Adrenal gland (tissue), 12 donors: ENCODE data around the gene LAPTM4A. TPM values are rescaled to one million over a fixed set of nuclear protein-coding genes. Genes with fewer than 3 reads are reported as not detected.
A peak's percentile ranks its signal among the peaks of the same experiment; 100 is the strongest.

Experiments used
- DNase-seq, 7 donors: peaks; one replicate each; pipeline ENCODE4 v3.0.0-alpha.2; 2019 to 2020
- H3K27ac ChIP-seq, 5 donors: fragments of 200-600 bp; sonication (generic) in 4 of 5; 1 replicate in 3 of 5; 2 replicates in 2 of 5; pipeline versions ENCODE4 v1.5.1 to v1.8.0; 2016 to 2020; ENCODE audit warnings: mild to moderate bottlenecking in 1 of 5
- H3K27me3 ChIP-seq: fragments of 200-600 bp; 2 replicates; pipeline ENCODE4 v1.8.0; 2021
- H3K36me3 ChIP-seq, 2 donors: fragments of 200-600 bp; replicated peaks in 1 of 2; 1 replicate in 1 of 2; 2 replicates in 1 of 2; pipeline versions ENCODE4 v1.5.1 to v1.8.0; 2018 to 2022
- H3K4me1 ChIP-seq, 2 donors: fragments of 200-600 bp; replicated peaks in 1 of 2; 1 replicate in 1 of 2; 2 replicates in 1 of 2; pipeline versions ENCODE4 v1.5.1 to v1.8.0; 2018 to 2021
- H3K4me3 ChIP-seq, 4 donors: fragments of 200-600 bp; sonication (generic) in 3 of 4; one replicate each; pipeline ENCODE4 v1.5.1; 2016 to 2018
- H3K9me3 ChIP-seq, 3 donors: fragments of 200-600 bp; sonication (generic) in 1 of 3; replicated peaks in 1 of 3; 1 replicate in 2 of 3; 2 replicates in 1 of 3; pipeline versions ENCODE4 v1.5.1 to v1.8.0; 2016 to 2021
- CTCF ChIP-seq, 6 experiments: fragments of 450-650 bp in 4 of 6; fragments of 200-600 bp in 2 of 6; sonication (generic) in 1 of 6; IDR thresholded peaks; 1 replicate in 5 of 6; 2 replicates in 1 of 6; pipeline versions ENCODE4 v1.5.1 to v1.8.0; 2016 to 2021; ENCODE audit warnings: antibody characterized with exemption in 6 of 6, mild to moderate bottlenecking in 2 of 6, moderate library complexity in 1 of 6
- POLR2A ChIP-seq, 2 donors: fragments of 450-650 bp; IDR thresholded peaks; one replicate each; pipeline ENCODE4 v1.6.1; 2017; ENCODE audit warnings: antibody characterized with exemption in 2 of 2, mild to moderate bottlenecking in 2 of 2, moderate library complexity in 1 of 2
- WGBS, 4 donors: extraction: QIAGEN DNeasy Blood & Tissue Kit in 2 of 4; methylation state at CpG; one replicate each; pipeline versions ENCODE4 v1.1.5 to v1.1.7; 2013 to 2017; 5-methylcytosine and 5-hydroxymethylcytosine counted together
- intact Hi-C, 2 donors: fragments of 100-400 bp; cut with DNase I; formaldehyde crosslinking; loops; one replicate each; pipeline versions ENCODE4 v1.14.1 to v1.15.0; 2022 to 2023
- polyA plus RNA-seq, 3 donors: library from polyadenylated mRNA; stranded (reverse); fragments of 200-250 nt in 2 of 3; fragments of 350-450 nt in 1 of 3; fragmentation: Illumina TruSeq in 1 of 3; extraction: RNeasy Lipid Tissue Mini Kit (QIAGEN cat#74804) in 1 of 3; gene quantifications; one replicate each; pipeline ENCODE4 v1.2.3, GENCODE V29; 2013 to 2014
- total RNA-seq, 9 donors: library from RNA; depleted of rRNA in 4 of 9; stranded (reverse); fragments of >200 nt in 4 of 9; fragments of 120-200 nt in 1 of 9; fragmentation: NEBNext Ultra II Directional in 1 of 9; extraction: Animal tissue kit (Norgen Biotek cat#: 25700) in 1 of 9; gene quantifications; one replicate each; pipeline versions ENCODE4 v1.1.0 to v1.2.4, GENCODE V29; 2013 to 2023
- donor health status: healthy with polysubstance abuse.
- donor health status: Bipolar disorder and iron deficiency.
- donor health status: DM: yes; HTN: yes; CAD: no.
- donor health status: DM: no; HTN: no; CAD: no.
- donor health status: DM: no; HTN: no; CAD: no.
- donor health status: DM: yes; HTN: yes; CAD: no.

Gene LAPTM4A
- total and polyA plus RNA-seq, 12 donors = 58.8 to 684 (median 229) TPM

- Histone ChIP-seq H3K9me3 (no peaks in the 10 kb centered on the region), H3K4me1 (peaks cover 17 to 31% of the 10 kb centered on the region in 2 donors), H3K27me3 (no peaks in the 10 kb centered on the region), H3K4me3 (peak overlapping the region in 2 of 4 donors; percentile 41 to 91), H3K27ac (peak overlapping the region; percentile 97 to 99 (median 98)), H3K36me3 (no peaks in the 10 kb centered on the region)
- no peak for DNase-seq
- TF ChIP-seq POLR2A (IDR thresholded peaks at IDR 0.05) = no peak
- peak in 2 of 6 experiments; percentile 3 to 11 for TF ChIP-seq CTCF (IDR thresholded peaks at IDR 0.05)
- WGBS, 4 donors = 2 to 3% (median 2%) methylated on average over 10 of the region's 10 CpGs
- intact Hi-C loops = loop anchor here in 1 of 2 donors (5.0 kb wide), 1 partner anchor 35 kb away; no protein-coding TSS in a partner anchor
These were observed 912 bp upstream of the LAPTM4A start for GRCh38 chr2:20052229-20052851.

- no peaks in the 10 kb centered on the region for H3K36me3 ChIP-seq
- intact Hi-C loops = loop anchor here in 1 of 2 donors (5.0 kb wide), 1 partner anchor 34 kb away; no protein-coding TSS in a partner anchor
- TF ChIP-seq CTCF (IDR thresholded peaks at IDR 0.05) (no peak), POLR2A (IDR thresholded peaks at IDR 0.05) (peak; percentile 38 to 51)
- WGBS, 4 donors = 0 to 1% (median 1%) methylated on average over 35 to 47 of the region's 47 CpGs
- peak; percentile 46 to 79 (median 56) for DNase-seq
- H3K9me3 ChIP-seq = no peaks in the 10 kb centered on the region
- peak overlapping the region; percentile 97 to 99 (median 98) for H3K27ac ChIP-seq
- H3K27me3 ChIP-seq = no peaks in the 10 kb centered on the region
- H3K4me3 ChIP-seq = peak overlapping the region; percentile 43 to 92 (median 92)
- H3K4me1 ChIP-seq = peaks cover 20 to 33% of the 10 kb centered on the region in 2 donors
These were observed 539 bp downstream of the LAPTM4A start for GRCh38 chr2:20050646-20051531.

- WGBS, 4 donors = 0% methylated on average over 10 of the region's 10 CpGs
- peak overlapping the region; percentile 97 to 99 (median 98) for H3K27ac ChIP-seq
- intact Hi-C loops = loop anchor here in 1 of 2 donors (5.0 kb wide), 1 partner anchor 33 kb away; no protein-coding TSS in a partner anchor
- H3K27me3 ChIP-seq = no peaks in the 10 kb centered on the region
- TF ChIP-seq CTCF (IDR thresholded peaks at IDR 0.05) (no peak), POLR2A (IDR thresholded peaks at IDR 0.05) (peak in 1 of 2 donors; percentile 35)
- H3K36me3 ChIP-seq = no peaks in the 10 kb centered on the region
- peak in 3 of 7 donors; percentile 18 to 41 (median 39) for DNase-seq
- peak overlapping the region; percentile 43 to 92 (median 92) for H3K4me3 ChIP-seq
- peaks cover 27 to 40% of the 10 kb centered on the region in 2 donors for H3K4me1 ChIP-seq
- no peaks in the 10 kb centered on the region for H3K9me3 ChIP-seq
These were observed 1.3 kb downstream of the LAPTM4A start for GRCh38 chr2:20050104-20050645.

GRCh38 chr2:20049637-20050036, 1.8 kb downstream of the LAPTM4A start:
- no peak for DNase-seq
- intact Hi-C loops = loop anchor here in 1 of 2 donors (5.0 kb wide), 1 partner anchor 32 kb away; no protein-coding TSS in a partner anchor
- H3K27me3 ChIP-seq = no peaks in the 10 kb centered on the region
- no peaks in the 10 kb centered on the region for H3K36me3 ChIP-seq
- H3K4me1 ChIP-seq = peaks cover 29 to 44% of the 10 kb centered on the region in 2 donors
- TF ChIP-seq POLR2A (IDR thresholded peaks at IDR 0.05) (no peak), CTCF (IDR thresholded peaks at IDR 0.05) (no peak)
- WGBS, 4 donors = 0 to 4% (median 1%) methylated on average over 4 of the region's 4 CpGs
- no peaks in the 10 kb centered on the region for H3K9me3 ChIP-seq
- peak overlapping the region; percentile 97 to 99 (median 98) for H3K27ac ChIP-seq
- H3K4me3 ChIP-seq = peak overlapping the region in 3 of 4 donors; percentile 91 to 92 (median 92)
